ENCODE measurements around the gene PLXNB2.

PLXNB2 gene

GRCh38 chr22:50262460-50262911 lies 45.0 kb downstream of the PLXNB2 start:
- no peak for DNase-seq (ENCODE audit: extremely low spot score)
- TF ChIP-seq ELF4 (IDR thresholded peaks at IDR 0.05) (no peak), FOXK2 (IDR thresholded peaks at IDR 0.05) (no peak), FOXM1 (IDR thresholded peaks at IDR 0.05; ENCODE audit: borderline replicate concordance) (no peak), FOXA1 (IDR thresholded peaks at IDR 0.05) (no peak), BHLHE40 (IDR thresholded peaks at IDR 0.05; ENCODE audit: borderline replicate concordance) (no peak), LEF1 (IDR thresholded peaks at IDR 0.05; ENCODE audit: borderline replicate concordance) (no peak), TARDBP (IDR thresholded peaks at IDR 0.05) (no peak), ZNF384 (IDR thresholded peaks at IDR 0.05) (no peak), HDGF (IDR thresholded peaks at IDR 0.05; ENCODE audit: borderline replicate concordance) (no peak), L3MBTL2 (conservative IDR thresholded peaks at IDR 0.05) (no peak), PKNOX1 (IDR thresholded peaks at IDR 0.05) (no peak), NFRKB (IDR thresholded peaks at IDR 0.05) (no peak)
- ChIA-PET POLR2A (interaction anchor here (1.4 kb wide), 1 partner anchor 10 kb away, joined by 4 read pairs; no protein-coding TSS in a partner anchor), CTCF (interaction anchor here (1.3 kb wide), 1 partner anchor 9 kb away, joined by 4 read pairs; no protein-coding TSS in a partner anchor)

- ChIA-PET CTCF (interaction anchor here (1.1 kb wide), 1 partner anchor 9 kb away, joined by 4 read pairs; no protein-coding TSS in a partner anchor), POLR2A (interaction anchor here (1.0 to 1.9 kb wide), 7 partner anchors 9 to 69 kb away, joined by 3 to 13 read pairs (median 4); partner anchors contain the start of gene HDAC10)
- no peak for TF ChIP-seq TARDBP (IDR thresholded peaks at IDR 0.05)
- peak; percentile 61 for DNase-seq (ENCODE audit: extremely low spot score)
These were observed 45.6 kb downstream of the PLXNB2 start, which contains the start of gene MAPK12 for GRCh38 chr22:50261615-50262459. Gene MAPK12, minus strand, starts transcription at chr22:50261683. Its CDS starts 174 bp downstream, at chr22:50261509.

GRCh38 chr22:50260801-50261614 lies 46.4 kb downstream of the PLXNB2 start:
- CTCF ChIA-PET: interaction anchor here (1.1 to 1.4 kb wide), 3 partner anchors 8 to 19 kb away, joined by 4 read pairs; no protein-coding TSS in a partner anchor
- peak; percentile 54 for DNase-seq (ENCODE audit: extremely low spot score)
- POLR2A ChIA-PET: interaction anchor here (0.8 to 1.9 kb wide), 11 partner anchors 8 to 265 kb away, joined by 3 to 13 read pairs (median 4); partner anchors contain the start of genes HDAC10 and SCO2
- TF ChIP-seq CTBP1 (IDR thresholded peaks at IDR 0.05; ENCODE audit: borderline replicate concordance) (no peak), L3MBTL2 (conservative IDR thresholded peaks at IDR 0.05) (peak; percentile 73)

- ChIA-PET CTCF (interaction anchor here (1.1 to 1.4 kb wide), 3 partner anchors 8 to 19 kb away, joined by 4 read pairs; no protein-coding TSS in a partner anchor), POLR2A (interaction anchor here (0.8 to 1.9 kb wide), 9 partner anchors 8 to 265 kb away, joined by 3 to 13 read pairs (median 4); partner anchors contain the start of genes HDAC10 and SCO2)
- TF ChIP-seq LEF1 (IDR thresholded peaks at IDR 0.05; ENCODE audit: borderline replicate concordance) (no peak), HDGF (IDR thresholded peaks at IDR 0.05; ENCODE audit: borderline replicate concordance) (no peak), FOXK2 (IDR thresholded peaks at IDR 0.05) (no peak), BHLHE40 (IDR thresholded peaks at IDR 0.05; ENCODE audit: borderline replicate concordance) (no peak)
- no peak for DNase-seq (ENCODE audit: extremely low spot score)
These were observed 47.0 kb downstream of the PLXNB2 start for GRCh38 chr22:50260434-50260800.

GRCh38 chr22:50259302-50259701 lies 48.1 kb downstream of the PLXNB2 start:
- DNase-seq (ENCODE audit: extremely low spot score): no peak
- TF ChIP-seq L3MBTL2 (conservative IDR thresholded peaks at IDR 0.05) (no peak), ZNF384 (IDR thresholded peaks at IDR 0.05) (no peak), LEF1 (IDR thresholded peaks at IDR 0.05; ENCODE audit: borderline replicate concordance) (no peak), FOXM1 (IDR thresholded peaks at IDR 0.05; ENCODE audit: borderline replicate concordance) (no peak), BHLHE40 (IDR thresholded peaks at IDR 0.05; ENCODE audit: borderline replicate concordance) (no peak), TARDBP (IDR thresholded peaks at IDR 0.05) (no peak), CTBP1 (IDR thresholded peaks at IDR 0.05; ENCODE audit: borderline replicate concordance) (no peak), ARNT (IDR thresholded peaks at IDR 0.05) (no peak), SUZ12 (IDR thresholded peaks at IDR 0.05) (no peak), HDGF (IDR thresholded peaks at IDR 0.05; ENCODE audit: borderline replicate concordance) (no peak), PKNOX1 (IDR thresholded peaks at IDR 0.05) (no peak), SP1 (IDR thresholded peaks at IDR 0.05) (no peak), ELF4 (IDR thresholded peaks at IDR 0.05) (no peak), NFRKB (IDR thresholded peaks at IDR 0.05) (no peak), FOXA1 (IDR thresholded peaks at IDR 0.05) (no peak), FOXK2 (IDR thresholded peaks at IDR 0.05) (no peak)
- CTCF ChIA-PET: no interaction called here
- POLR2A ChIA-PET: interaction anchor here (1.0 to 1.6 kb wide), 3 partner anchors 13 to 62 kb away, joined by 3 to 6 read pairs (median 3); no protein-coding TSS in a partner anchor
